A673 (cell line): ENCODE measurements around the gene ZNF839.
A peak's percentile ranks its signal among the peaks of the same experiment; 100 is the strongest.

Experiments used
- CTCF ChIP-seq: fragments of 300-800, 200-600 bp; sonication (generic); conservative IDR thresholded peaks from 2 replicates; pipeline ENCODE4 v1.5.1; 2017; ENCODE audit warnings: low read depth, mild to moderate bottlenecking, antibody characterized with exemption, low read length, moderate library complexity, mixed read lengths
- EZH2 ChIP-seq: fragments of 200-600 bp; sonication (generic); IDR thresholded peaks from 2 replicates; pipeline ENCODE4 v1.6.1; 2017; ENCODE audit warnings: borderline replicate concordance, low read depth, mild to moderate bottlenecking, mixed read lengths, antibody characterized with exemption, low read length; ENCODE audit not compliant: poor library complexity, severe bottlenecking

GRCh38 chr14:102323102-102323501 is 3.6 kb downstream of the ZNF839 start:
- TF ChIP-seq CTCF, result peak; percentile 67
- TF ChIP-seq EZH2, result no peak
